ENCODE data around the gene PSEN2.

The PSEN2 gene

GRCh38 chr1:226864311-226864710 is 6.1 kb upstream of the PSEN2 start:
- DNase-seq = no peak

DNA sequence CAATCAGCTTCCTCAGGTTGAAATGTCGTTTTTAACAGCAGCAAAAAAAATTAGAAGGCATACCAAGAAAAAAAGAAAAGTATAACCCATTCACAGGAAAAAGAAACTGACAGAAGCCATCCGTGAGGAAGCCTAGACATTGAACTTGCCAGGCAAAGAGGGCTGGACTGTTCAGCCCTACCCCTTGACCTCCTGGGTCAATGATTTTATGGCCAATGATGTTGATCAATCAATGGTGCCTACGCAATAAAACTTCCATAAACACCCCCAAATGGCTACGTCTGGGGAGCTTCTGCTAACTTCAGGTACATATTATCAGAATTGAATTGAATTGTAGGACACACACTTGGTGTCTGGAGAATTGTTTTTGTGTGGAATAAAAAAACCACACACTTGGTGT is 4.8 kb upstream of the PSEN2 start:
- DNase-seq = no peak

DNA sequence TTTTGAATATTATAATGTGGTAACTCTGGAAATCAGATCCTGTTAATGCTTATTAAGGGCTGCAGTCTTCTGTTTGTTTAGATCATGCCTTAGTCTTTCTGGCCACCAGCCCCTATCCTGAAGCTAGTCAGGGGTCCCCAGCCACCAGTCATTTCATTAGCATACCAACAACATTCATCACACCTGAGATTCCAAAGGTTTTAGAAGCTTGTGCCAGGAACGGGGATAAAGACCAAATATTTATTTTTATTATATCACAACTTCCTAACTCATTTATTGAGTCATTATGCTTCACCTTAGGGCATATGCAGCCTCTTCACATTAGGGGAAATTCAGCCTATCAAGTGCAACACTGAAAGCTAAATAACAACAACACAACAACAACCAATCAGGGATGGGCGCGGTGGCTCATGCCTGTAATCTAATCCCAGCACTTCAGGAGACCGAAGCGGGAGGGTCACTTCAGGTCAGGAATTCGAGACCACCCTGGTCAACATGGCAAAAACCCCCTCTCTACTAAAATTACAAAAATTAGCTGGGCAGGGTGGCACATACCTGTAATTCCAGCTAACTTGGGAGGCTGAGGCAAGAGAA is 2.9 kb upstream of the PSEN2 start:
- DNase-seq = no peak

DNA sequence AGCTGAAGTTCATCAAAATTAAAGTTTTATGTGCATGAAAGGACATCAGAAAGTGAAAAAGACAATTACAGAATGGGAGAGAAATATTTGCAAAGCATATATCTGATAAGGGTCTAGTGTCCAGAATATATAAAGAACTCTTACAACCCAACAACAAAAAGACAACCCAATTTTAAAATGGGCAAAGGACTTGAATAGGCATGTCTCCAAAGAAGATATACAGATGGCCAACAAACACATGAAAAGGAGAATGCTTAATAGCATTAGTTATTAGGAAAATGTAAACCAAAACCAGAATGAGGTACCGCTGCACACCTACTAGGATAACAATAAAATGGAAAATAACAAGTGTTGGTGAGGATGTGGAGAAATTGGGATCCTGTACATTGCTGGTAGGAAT is 1.7 kb upstream of the PSEN2 start:
- no peak for DNase-seq

DNA sequence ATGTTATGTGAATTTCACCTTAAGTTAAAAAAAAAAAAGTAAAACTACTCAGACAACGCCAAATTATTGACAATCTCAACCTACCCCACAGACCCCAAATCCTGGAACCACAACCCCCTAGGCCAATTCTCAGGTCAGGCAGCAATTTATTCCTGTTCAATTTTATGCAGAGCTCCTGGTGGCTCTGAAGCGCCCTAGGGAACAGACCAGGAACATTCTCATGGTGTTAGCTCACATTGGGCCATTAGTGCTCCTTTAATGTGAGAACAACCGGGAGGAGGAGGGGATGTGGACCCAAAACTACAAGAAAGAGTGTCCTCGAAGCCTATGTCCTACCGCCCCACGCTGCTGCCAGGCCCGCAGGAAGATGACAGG is 403 bp upstream of the PSEN2 start:
- no peak for DNase-seq

- DNase-seq = no peak
Measured at GRCh38 chr1:226871636-226872327, 1.4 kb downstream of the PSEN2 start.

DNA sequence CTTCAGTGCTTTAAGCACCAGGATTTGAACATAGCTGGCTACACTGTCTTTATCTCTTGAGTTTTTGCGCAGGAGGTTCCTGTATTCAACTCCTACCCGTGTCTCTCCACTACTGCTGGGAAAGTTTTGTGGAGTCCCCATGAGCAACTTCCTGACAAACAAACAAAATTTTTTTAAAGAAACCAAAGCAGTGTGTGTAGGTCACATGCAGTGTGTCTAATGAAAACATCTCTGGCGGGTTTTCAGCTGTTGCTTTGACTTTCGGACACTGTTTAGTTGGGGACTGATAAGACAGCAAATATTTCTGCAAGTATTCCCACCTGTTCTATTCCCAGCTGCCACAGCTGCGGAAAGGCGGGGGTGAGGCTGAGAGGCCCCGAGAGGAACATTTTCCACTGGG is 2.0 kb downstream of the PSEN2 start:
- no peak for DNase-seq

- no peak for DNase-seq
Measured at GRCh38 chr1:226873771-226874578, 3.6 kb downstream of the PSEN2 start.

GRCh38 chr1:226874579-226875425 is 4.4 kb downstream of the PSEN2 start:
- no peak for DNase-seq

DNA sequence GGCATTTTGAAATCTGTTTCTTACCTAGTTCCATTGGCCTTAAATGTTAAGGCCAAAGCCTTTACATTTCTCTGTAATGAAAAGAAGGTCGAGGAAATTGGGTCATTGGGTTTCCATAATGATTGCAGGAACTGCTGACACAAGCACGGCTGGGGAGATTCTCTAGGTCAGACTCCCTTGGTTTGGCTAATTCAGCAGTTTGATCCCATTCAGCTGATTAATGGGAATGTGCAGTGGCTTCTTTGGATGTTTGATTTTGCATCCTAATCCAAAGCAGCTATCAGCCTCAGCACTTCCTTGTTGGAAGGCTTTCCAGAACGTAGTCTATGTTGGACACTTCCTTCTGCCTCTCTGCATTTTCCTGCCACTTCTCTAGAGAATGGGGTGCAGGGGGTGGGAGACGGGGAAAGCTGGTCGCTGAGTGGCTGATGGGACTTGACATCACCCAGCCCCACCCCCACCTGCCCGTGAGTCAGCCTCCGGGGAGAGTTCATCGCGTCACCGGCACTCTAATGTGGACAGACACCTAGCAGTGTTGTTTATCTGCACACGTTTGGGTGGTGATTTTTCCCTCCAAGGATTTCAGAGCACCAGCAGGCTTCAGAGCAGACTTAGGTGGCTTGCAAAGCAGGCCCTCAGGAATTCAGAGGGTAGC is 5.4 kb downstream of the PSEN2 start:
- DNase-seq = peak in 8 of 56 donors; percentile 3 to 27 (median 10)

GRCh38 chr1:226877669-226878068 is 7.3 kb downstream of the PSEN2 start:
- DNase-seq = no peak

DNA sequence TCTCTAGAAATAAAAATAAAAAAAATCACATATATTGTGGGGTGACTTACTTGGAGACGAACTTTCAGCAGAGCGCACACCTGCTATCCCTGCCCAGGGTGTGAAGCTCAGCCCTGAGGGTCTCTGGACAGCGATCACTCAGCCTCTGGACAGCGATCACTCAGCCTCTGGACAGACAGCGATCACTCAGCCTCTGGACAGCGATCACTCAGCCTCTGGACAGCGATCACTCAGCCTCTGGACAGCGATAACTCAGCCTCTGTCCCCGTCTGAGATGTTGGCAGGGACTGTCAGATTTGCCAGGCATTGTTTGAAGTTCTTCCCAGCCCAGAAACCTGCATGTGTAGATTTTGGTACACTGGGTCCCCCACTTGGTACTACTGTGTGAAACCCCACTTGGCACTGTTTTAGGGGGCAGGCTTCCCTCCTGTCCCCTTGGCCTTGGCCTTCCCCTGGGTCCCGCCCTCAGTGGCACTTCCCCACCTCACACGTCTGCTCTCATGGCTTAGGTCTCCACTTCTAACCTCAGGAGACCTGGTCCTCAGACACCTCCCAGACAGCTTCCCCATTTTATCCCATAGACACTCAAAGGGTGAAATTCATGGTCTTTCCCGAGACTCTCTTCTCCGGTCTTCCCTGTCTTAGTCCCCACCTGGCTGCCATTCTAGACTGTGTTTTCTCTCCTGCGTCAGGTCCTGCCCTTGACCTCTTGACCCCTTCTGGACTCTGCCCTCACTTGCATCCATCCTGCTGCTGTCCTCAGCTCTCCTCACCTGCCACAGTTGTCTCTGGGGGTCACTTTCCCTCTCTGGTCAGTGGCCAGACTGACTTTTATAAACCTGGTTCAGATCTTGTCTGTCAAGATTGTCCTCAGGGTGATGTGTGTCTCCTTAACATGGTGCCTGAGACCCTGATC is 10.2 kb downstream of the PSEN2 start:
- no peak for DNase-seq

DNA sequence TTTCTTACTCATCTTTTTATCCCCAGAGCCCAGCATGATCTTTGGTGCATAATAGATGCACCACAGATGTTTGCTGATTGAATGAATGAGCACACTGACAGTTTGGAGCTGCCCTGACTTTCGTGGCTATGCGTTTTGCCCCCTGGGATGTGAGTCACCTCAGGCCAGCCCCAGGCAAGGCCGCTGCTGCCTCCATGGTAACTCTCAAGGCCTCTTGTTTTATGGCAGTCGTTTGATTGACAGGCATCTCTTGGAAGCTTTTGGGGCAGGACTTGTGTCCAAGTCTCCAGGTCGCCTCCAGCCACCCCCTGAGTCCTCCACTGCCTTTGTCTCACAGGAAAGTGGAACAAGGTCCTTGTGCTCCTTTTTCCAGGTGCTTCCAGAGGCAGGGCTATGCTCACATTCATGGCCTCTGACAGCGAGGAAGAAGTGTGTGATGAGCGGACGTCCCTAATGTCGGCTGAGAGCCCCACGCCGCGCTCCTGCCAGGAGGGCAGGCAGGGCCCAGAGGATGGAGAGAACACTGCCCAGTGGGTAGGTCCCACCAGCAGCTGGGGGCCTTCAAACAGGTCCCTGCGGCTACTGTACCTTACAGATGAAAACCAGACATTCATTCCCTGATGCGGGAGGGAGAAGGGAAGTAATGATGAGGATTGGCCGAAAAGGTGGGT is 11.2 kb downstream of the PSEN2 start:
- no peak for DNase-seq

- no peak for DNase-seq
Measured at GRCh38 chr1:226882187-226882586, 11.8 kb downstream of the PSEN2 start.

DNA sequence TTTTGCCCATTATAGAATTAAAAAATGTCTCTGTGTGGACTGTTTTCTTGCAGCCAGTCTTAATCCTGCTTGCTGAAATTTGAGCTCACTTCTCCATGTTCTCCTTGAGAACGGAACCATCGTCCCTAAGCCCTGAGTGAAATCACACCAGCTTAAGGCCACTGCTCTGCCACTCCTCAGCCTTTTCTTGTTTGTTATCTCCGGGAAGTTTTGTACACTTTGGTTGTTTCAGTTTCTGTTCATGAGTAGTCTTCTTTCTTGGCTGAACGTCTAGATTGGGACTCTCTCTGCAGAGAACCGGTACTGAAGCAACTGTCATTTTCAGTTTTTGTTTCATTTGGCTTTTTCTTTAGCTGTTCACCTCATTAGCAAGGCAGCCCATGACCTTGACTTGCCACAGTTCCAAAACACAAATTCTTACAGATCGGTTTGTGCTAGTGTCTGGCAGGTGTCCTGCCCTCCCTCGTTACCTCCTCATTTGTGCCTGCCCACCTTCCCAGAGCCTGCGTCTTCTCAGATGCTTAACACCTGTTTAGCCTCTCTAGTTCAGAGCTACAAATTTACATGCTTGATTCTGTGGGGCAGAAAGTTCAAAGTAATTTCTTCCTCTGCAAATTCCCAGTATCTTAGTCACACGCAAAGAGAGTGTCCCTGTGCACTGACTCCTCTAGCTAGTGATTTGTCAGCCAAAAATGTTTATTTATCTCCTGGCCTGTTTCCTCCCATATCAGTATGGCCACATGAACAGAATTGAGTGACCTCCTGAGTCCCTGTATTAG is 12.4 kb downstream of the PSEN2 start:
- DNase-seq = no peak

GRCh38 chr1:226883630-226884029 is 13.2 kb downstream of the PSEN2 start:
- no peak for DNase-seq

- no peak for DNase-seq
Measured at GRCh38 chr1:226884116-226884625, 13.8 kb downstream of the PSEN2 start.
